GM21447 (cell line): Measurements from ENCODE around the gene SNTG2.

Experiments
- ATAC-seq: cut with Tn5 transposase; IDR thresholded peaks from one replicate; pipeline ENCODE4 v1.9.1; 2021; ENCODE audit not compliant: unreplicated experiment

SNTG2 gene

DNA sequence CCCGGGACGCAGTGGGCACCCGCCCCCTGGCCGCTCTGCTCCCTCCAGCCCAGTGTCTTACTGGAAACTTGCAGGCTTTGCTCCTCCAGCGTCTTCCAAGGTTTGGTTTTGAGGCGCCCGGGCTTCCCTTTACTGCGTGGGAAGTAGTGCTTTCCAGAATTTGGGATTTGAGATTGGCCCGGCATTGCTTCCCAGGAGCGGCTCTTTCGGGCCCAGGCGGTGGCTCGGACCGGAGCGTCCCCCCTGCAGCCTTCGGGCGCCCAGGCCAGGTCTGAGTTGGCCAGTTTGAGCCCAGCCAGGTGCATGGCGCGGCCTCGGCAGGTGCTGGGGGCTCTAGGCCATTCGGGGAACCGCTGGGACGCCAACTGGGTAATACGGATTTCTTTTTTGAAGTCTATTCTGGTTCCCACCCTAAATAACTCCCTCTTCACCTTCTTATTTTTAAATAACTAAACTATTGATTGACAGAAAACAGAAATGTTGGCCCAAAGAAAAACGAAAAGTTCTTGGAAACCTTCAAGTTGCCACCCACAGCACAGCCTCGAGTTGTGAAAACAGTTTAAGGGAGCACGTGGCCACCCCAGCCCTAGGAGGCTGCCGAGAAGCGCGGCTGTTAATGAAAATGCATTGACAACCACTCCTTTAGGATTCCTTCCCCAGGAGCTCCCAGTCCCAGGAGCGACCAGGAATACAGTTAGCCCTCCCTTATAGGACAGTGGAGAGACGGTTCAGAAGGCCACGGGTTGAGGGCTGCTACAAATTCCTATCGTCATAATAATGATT, 766 bp downstream of the SNTG2 start:
- ATAC-seq = no peak

DNA sequence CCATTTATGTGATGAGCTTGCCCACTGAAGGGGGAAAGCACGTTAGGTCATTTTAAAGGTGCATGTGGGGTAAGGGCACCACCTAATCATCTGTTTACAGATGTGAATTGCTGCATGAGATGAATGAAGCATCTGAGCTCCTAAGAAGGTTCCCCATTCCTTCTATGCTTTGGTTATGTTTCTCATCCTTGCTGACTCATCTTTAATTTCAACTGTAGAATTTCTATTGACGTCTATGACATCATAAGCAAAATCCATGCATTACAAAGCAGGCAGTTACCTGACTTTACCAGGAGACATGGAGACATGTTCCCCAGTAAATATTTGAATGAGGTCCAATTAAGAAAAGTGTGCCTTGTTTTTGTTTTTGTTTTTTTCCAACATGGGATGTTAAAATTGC, 2.8 kb downstream of the SNTG2 start:
- ATAC-seq = no peak

DNA sequence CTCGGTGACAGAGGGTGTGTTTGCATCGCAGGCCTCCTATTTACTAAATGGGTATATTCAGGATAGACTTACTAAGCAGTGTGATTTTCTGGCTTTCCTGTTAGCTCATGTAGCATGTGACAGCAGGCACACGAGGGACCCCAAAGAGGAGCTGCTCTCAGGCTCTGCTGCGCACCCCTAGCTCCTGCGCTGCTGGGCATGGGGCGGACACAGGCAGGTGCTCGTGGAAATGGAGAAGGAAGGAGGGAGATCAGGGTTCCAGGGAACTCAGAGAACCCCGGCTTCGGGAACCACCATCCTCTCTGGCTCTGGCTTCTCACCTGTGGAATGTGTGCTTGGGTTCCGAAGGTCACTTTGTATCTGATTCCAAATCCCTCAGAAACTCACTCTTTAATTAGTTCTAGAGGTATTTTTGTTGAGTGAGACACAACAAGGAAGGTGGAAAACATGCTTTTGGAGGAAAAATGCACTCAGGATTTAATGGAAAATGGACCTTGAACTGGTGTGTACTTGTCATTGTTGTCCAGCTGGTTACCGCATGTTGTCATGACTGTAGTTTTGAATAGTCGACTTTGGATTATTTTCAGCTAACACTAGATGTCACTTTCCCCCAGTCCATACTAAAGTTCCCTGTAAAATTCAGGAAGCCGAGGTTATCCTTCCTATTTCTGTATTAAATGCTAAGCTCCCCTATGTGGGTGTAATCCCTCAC, 3.5 kb downstream of the SNTG2 start:
- ATAC-seq = no peak

DNA sequence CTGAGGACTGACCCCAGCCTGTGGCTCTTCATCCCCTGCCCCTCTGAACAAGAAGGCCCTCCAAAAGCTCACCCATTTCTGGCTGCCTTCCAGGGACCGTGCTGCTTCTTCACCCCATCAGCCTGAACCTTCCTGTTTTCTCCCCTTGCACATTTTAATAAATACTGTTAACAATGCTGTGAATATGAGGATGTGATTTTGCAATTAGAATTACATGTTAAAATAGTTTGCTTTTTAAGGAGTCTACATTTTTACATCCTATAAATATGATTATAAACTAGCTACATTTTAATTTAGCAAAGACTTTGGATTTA, 4.0 kb downstream of the SNTG2 start:
- ATAC-seq = no peak

DNA sequence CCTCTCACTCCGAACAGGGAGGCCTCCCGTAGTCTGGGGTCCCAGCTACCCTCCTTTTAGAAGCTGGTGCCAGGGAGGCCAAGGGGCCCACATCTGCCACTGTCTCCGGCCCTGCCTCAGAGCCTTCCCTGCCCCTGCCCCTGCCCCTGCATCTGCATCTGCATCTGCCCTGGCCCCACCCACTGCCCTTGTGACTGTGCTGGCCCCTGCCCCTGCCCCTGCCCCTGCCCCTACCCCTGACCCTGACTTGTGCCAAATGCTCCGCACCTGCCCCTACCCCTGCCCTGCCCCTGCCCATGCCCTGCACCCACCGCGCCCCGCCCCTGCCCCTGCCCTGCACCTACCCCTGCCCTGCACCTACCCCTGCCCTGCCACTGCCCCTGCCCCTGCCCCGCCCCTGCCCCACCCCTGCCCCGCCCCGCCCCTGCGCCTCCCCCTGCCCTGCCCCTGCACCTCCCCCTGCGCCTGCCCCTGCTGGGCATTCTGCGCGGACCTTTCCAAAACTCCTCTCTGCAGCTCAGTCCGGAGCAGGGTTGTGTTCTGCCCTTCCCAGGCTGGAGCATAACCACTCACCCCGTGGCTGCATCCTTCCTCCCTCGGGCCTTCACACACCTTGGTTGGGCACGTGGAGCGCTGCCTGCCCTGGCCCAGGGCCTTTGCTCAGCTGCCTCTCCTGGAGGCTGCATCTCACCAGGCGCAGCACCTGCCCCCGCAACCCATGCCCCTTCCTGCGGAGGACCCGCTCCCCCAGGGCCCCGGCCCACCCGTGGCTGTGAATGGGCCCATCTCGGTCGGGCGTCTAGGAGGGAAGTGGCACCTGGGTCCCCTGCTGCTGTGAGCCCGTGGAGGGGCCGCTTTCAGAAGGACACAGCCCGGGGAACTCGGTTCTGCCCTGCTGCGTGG, 5.4 kb downstream of the SNTG2 start:
- ATAC-seq = no peak

DNA sequence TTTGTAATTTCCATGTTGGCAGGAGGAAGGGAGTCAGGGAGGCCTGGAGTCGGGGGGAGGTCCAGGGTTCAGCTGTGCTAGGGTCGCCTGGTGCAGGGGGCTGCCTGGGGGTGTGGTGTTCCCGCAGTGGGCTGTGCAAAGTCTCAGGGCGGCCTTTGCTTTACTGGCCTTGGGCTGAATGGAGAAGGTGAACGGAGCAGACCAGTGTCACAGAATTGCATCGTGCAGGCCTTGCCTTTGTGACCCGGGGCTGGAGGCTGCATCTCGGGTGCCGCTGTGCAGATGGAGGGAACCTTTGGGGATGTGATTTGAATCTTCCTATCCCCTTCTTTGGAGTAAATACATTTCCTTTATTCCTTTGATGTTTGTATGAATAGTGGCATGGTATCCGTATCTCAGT, 8.8 kb downstream of the SNTG2 start:
- no peak for ATAC-seq

DNA sequence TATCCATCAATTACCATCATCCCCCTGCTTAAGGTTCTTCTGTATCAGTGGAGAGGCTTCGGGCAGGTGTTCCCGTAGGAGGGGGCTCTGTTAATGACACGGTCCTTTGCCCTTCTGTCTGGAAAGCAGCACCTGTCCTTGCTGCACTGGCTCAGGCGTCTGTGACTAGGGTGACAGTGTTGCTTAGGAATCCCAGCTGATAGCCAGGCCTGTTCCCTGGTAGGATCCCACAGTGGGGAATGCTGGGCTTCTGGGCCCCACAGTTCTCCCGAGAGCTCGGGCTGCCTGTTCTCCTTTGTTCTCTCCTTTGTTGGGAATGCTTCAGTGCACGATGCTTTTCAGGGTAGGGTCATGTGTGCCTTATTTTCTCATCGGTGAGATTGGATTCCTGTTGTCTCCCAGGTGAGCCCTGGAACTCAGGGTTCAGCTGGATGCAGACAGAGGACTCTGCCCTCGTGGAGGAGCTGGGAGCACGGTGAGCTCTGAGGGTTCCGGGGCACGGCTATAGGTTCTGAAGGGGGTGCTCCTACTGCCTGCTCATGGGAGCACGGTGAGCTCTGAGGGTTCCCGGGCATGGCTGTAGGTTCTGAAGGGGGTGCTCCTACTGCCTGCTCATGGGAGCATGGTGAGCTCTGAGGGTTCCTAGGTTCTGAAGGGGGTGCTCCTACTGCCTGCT, 9.6 kb downstream of the SNTG2 start:
- no peak for ATAC-seq

DNA sequence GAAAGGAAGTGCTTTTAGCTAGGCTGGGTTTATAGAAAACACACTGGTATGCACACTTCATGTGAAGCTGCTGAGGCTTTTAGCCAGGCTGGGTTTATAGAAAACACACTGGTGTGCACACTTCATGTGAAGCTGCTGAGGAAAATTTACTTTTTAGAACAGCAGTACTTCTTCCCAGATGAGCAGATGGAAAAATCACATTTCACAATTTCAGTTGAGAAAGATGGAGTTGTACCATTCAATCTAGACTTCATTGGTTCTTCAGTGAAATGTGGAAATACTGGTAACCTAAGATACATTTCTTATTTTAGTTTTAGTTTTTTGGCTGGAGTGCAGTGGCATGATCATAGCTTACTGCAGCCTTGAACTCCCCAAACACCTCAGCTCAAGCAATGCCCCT, 11.1 kb downstream of the SNTG2 start:
- ATAC-seq = no peak

DNA sequence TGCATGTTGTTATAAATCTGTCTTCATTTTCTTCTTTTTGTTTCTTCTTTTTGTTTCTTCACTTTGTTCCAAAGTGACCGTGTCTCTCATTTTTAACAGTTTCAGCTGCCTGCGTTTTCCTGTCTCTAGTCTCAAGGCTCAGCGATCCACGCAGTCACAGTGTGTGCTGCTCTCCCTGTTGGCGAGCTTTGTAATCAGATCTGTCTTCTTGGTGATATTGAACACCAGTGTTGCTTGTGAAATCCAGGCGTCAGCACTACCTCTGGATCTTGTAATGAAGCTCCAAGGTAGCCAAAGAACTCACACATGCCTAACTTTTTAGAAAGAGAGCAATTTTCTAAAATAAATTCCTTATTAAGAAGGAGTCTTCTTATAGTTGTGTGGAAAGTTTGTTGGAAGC, 13.2 kb downstream of the SNTG2 start:
- no peak for ATAC-seq

DNA sequence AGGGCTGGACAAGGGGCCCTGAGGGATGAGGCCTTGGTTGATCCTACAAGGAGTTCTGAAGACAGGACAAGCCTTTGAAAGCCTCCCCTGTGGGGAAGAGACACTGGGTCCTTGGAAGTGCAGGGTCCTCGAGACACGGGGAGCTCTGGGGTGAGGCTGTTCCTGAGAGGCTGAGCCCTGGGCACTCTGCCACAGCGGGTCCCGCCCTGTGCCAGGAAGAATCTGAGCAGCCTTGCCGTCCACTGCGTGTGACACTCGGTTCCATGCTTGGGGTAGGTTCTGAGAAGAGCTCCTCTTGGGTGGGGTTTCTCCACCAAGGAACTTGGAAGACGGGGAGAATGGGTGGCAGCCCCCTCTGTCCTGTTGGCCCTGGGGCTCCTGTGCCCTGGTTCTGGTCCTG, 13.9 kb downstream of the SNTG2 start:
- ATAC-seq = no peak

DNA sequence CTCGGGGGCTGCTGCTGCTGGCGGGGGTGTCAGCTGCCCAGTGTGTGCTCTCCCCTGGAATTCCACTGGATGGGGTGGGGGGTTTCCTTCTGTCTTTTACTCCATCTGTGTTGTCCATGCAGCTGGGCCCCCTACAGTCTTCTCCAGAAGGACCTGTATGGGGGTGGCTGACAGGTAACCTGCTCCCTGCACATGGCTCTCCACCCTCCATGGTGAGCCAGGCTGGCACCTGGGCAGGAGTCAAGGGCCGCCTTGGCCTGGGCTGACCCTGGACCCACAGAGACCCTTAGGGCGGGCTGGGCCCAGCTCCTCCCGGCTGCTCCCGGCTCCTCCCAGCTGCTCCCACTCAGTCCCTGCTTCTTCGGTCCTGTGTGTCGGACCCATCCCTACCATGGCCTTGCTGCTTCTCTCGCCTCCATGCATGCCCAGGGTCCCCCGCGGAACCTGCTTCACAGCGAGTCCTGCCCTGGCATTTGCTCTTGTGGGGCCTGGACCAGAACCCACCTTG, 15.0 kb downstream of the SNTG2 start:
- ATAC-seq = no peak

DNA sequence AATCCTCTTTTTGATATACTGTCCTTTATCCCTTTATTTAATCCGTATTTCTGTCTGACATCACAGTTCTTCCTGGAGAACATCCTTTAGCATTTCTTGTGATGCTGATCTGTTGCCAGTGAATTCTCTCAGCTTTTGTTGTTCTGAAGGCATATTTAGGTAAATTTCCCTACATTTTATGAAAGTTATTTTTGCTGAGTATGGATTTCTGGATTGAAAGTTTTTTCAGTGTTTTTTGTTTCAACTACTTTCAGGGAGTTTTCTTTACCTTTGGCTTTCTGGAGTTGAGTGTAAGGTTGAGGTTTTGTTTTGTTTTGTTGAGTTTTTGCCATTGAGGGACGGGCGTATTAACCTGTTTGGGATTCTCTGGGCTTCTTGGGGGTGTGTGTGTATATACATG, 22.5 kb downstream of the SNTG2 start:
- ATAC-seq = no peak

DNA sequence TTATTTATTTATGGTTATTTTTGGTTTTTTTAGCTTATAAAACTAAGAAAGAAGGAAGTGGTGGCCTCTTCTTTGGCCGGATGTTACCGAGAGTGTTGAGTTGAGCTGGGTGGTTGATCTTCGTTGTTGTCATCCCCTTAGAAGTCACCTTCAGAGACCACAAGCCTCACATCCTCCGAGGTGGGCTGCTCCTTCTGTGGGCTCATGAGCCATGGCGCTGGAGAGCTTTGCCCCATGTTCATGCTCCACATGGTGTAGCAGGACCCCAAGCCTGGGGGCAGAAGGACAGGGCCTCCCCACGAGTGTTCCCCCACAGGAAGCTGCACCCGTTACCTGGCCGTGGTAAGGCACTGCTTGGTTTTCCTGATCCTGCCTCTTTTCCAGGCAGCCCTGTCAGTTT, 23.4 kb downstream of the SNTG2 start:
- peak; percentile 78 for ATAC-seq

DNA sequence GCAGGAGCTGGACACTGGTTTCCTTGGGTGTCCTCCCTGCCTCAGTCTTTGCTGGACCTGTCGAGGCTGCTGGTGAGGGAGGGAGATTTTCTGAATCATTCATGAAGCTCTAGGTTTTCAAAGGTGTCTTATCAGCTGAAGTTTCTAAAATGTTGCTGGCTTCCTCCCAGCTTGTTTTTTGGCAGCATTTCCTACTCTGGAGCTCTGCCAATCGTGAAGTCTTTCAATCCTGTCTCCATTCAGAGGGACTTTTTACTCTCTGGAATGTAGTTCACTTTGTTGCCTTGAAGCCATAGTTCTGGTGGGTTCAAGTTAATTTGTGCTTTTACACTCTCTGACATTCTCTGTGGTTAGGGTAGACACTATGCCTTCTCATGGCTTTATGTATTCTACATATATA, 23.9 kb downstream of the SNTG2 start:
- no peak for ATAC-seq

DNA sequence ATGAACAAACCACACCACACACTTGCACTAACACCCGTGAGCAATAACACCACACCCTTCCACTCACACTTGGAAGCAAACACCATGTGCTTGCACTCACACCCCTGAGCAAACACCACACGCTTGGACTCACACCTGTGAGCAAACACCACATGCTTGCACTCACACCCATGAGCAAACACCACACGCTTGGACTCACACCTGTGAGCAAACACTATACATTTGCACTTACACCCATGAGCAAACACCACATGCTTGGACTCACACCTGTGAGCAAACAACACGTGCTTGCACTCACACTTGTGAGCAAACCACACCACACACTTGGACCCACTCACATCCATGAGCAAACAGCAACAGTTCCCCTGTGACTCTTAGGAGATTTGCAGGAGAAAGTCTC, 24.4 kb downstream of the SNTG2 start:
- no peak for ATAC-seq

DNA sequence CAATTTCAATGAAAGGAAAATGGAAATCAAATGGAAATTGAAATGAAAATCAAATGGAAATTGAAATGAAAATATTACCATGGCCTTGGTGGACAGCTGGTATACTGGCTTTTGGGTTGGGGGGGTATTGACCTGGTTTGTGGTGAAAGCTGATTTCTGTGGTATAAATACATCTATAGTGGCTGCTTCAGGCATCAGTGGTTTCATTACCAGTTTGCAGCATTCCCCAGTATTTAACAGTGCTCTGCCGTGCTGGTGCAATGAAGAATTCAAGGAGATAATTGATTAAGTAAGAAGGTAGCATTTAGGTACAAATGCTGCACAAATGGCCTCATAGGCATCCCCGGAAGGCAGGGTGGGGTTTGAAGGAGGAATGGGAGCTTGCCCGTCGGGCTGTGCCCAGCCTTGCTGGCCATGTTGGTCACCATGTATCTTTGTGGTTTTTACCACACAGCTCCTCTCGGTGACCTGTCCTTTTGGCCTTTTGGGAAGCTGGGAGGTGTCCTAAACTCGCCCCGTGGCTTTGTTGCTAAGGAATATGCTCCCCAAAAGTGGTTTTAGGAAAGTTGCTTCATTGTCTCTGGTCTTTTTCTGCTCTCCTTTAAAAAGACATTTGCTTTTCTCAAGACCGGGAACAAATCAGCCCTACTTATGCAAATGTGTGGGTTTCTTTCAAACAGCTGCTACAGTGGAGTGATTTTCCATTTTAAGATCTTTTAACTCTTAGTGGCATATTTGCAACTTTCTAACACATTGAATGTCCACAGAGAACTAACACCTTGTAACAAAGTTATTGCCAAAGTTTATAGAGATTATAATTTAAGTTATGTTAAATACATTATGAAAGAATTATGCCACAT, 28.6 kb downstream of the SNTG2 start:
- peak; percentile 58 for ATAC-seq

DNA sequence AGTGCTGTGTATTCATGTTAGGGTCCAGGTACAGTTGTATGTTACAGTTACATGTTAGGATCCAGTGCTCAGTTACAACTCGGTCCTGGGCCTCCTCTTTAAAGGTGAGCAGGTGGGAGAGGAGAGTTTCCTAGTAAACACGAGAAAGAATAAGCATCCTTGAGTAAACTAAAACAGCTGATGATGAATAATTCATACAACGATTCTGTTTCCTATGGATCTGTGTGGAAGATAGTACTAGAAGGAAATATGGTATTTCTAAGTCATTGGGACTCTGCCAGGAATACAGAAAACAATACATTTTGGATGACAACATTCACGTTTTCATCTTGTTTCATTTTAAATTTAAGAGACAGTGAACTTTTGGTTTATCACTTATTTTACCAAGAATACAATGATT, 29.5 kb downstream of the SNTG2 start:
- no peak for ATAC-seq

DNA sequence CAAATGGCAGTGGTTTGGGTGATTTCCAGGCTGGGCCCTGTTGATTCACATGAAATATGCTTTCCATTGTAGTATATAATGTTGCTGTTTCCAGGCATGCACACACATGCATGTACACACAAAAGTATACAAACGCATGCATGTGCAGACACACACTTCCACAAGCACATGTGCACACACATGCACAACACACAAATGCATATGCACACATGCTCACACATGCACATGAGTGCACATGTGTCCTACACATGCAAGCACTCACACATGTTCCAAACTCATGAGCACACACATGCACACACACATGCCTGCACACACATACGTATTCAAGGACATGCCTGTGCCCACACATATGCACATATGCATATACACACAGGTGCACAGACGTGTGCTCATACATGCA, 30.6 kb downstream of the SNTG2 start:
- no peak for ATAC-seq

DNA sequence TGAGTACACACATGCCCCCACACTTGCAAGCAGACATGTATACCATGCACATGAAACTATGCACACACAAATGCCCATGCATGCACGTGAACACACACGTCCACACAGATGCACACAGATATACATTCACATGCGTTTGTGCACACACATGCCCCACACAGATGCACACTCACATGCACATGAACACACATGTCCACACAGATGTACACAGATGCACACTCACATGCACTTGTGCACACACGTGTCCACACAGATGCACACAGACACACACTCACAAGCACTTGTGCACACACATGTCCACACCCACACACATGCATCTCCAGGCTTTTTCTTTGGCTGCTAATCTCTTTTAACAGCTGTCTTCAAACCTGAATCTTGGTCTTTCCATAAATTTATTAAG, 31.1 kb downstream of the SNTG2 start:
- ATAC-seq = no peak

DNA sequence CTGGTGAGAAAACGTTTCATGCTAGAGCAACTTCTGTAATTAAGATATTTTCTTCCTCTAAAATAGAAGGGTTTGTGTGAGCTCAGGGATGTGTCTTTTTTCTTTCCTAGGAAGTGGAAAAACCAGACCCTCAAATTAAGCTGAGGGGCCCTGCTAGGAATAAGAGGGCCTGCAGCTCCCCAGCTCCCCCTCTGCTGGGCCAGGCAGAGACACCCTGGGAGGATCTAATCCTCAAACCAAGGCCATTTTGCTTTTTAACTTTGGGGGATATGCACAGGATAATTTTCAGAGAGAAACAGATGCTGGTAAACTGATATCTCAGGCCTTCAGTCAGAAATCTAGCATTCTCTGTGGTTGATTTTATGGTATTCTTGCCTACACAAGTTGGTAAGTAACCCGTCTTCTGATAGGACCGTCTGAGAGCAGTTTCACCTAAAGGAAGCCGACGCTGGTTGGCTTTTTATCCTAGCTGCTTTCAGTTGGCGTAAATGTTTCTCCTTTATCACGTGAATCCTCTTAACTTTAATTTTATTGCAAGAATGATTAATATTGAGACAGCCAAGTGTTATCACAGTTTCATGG, 34.8 kb downstream of the SNTG2 start:
- no peak for ATAC-seq
